ENCODE measurements around the gene KCNIP1. TPM values are rescaled to one million over a fixed set of nuclear protein-coding genes. Genes with fewer than 3 reads are reported as not detected.

KCNIP1 gene
- total RNA-seq, 4 donors from 2014 or later = 4.8 to 9.2 (median 7.3) TPM; not detected in 1

- no peak for TF ChIP-seq POLR2A (IDR thresholded peaks at IDR 0.05)
- no peak for TF ChIP-seq CTCF (IDR thresholded peaks at IDR 0.05)
- TF ChIP-seq EP300 (IDR thresholded peaks at IDR 0.05) = no peak
- DNase-seq (ENCODE audit: low spot score in 2 of 2) = no peak
- H3K36me3 ChIP-seq = no peaks in the 10 kb centered on the region
- peak overlapping the region in 1 of 4 donors; percentile 66 for H3K27ac ChIP-seq
- no peak overlapping the region for H3K4me3 ChIP-seq
- H3K4me1 ChIP-seq = peaks cover 0 to 10% (median 3%) of the 10 kb centered on the region in 4 donors
- no peaks in the 10 kb centered on the region for H3K27me3 ChIP-seq
- WGBS, 2 donors = 70 to 73% methylated on average over 4 of the region's 4 CpGs
- no peaks in the 10 kb centered on the region for H3K9me3 ChIP-seq
Measured at GRCh38 chr5:170553218-170553617, 49.4 kb downstream of the KCNIP1 start.

GRCh38 chr5:170554521-170555267 is 50.9 kb downstream of the KCNIP1 start:
- 69 to 78% methylated on average over 18 of the region's 18 CpGs for WGBS, 2 donors
- no peak for DNase-seq (ENCODE audit: low spot score in 2 of 2)
- H3K4me3 ChIP-seq = no peak overlapping the region
- TF ChIP-seq POLR2A (IDR thresholded peaks at IDR 0.05) (no peak), EP300 (IDR thresholded peaks at IDR 0.05) (no peak), CTCF (IDR thresholded peaks at IDR 0.05) (no peak)
- H3K36me3 ChIP-seq = no peaks in the 10 kb centered on the region
- H3K27me3 ChIP-seq = no peaks in the 10 kb centered on the region
- H3K9me3 ChIP-seq = no peaks in the 10 kb centered on the region
- H3K4me1 ChIP-seq = peaks cover 0 to 10% (median 3%) of the 10 kb centered on the region in 4 donors
- no peak overlapping the region for H3K27ac ChIP-seq

GRCh38 chr5:170557314-170557713 is 53.5 kb downstream of the KCNIP1 start:
- TF ChIP-seq POLR2A (IDR thresholded peaks at IDR 0.05) = no peak
- TF ChIP-seq EP300 (IDR thresholded peaks at IDR 0.05) = no peak
- no peak for TF ChIP-seq CTCF (IDR thresholded peaks at IDR 0.05)
- H3K27me3 ChIP-seq = no peaks in the 10 kb centered on the region
- H3K27ac ChIP-seq = no peak overlapping the region
- H3K4me1 ChIP-seq = peaks cover 0 to 8% (median 3%) of the 10 kb centered on the region in 4 donors
- no peak overlapping the region for H3K4me3 ChIP-seq
- H3K9me3 ChIP-seq = no peaks in the 10 kb centered on the region
- no peak for DNase-seq (ENCODE audit: low spot score in 2 of 2)
- WGBS, 2 donors = 62 to 67% methylated on average over 3 of the region's 3 CpGs
- H3K36me3 ChIP-seq = no peaks in the 10 kb centered on the region

GRCh38 chr5:170559296-170559695 is 55.5 kb downstream of the KCNIP1 start:
- Histone ChIP-seq H3K4me1 (no peaks in the 10 kb centered on the region), H3K36me3 (no peaks in the 10 kb centered on the region), H3K9me3 (no peaks in the 10 kb centered on the region), H3K27ac (no peak overlapping the region), H3K4me3 (no peak overlapping the region), H3K27me3 (no peaks in the 10 kb centered on the region)
- TF ChIP-seq CTCF (IDR thresholded peaks at IDR 0.05) = no peak
- 64 to 74% methylated on average over 3 of the region's 3 CpGs for WGBS, 2 donors
- DNase-seq (ENCODE audit: low spot score in 2 of 2) = no peak

GRCh38 chr5:170560938-170561337 is 57.1 kb downstream of the KCNIP1 start:
- TF ChIP-seq EP300 (IDR thresholded peaks at IDR 0.05) = no peak
- no peak for TF ChIP-seq POLR2A (IDR thresholded peaks at IDR 0.05)
- TF ChIP-seq CTCF (IDR thresholded peaks at IDR 0.05) = no peak
- Histone ChIP-seq H3K4me1 (no peaks in the 10 kb centered on the region), H3K4me3 (no peak overlapping the region), H3K27ac (no peak overlapping the region), H3K36me3 (no peaks in the 10 kb centered on the region), H3K27me3 (no peaks in the 10 kb centered on the region), H3K9me3 (no peaks in the 10 kb centered on the region)
- DNase-seq (ENCODE audit: low spot score in 2 of 2) = no peak
- WGBS, 2 donors = 70 to 80% methylated on average over 7 of the region's 7 CpGs

All from tibial nerve (tissue), 4 donors.